Fibroblast of lung (primary cell): Measurements from ENCODE around the gene ARVCF.

ENCODE experiments used
- CTCF ChIP-seq, 2 donors: IDR thresholded peaks in 1 of 2; conservative IDR thresholded peaks in 1 of 2; 1 replicate in 1 of 2; 2 replicates in 1 of 2; pipeline ENCODE4 v1.5.1; 2011 to 2012; ENCODE audit warnings: low read length in 2 of 2, control low read depth in 1 of 2, inconsistent platforms in 1 of 2, low read depth in 1 of 2, mild to moderate bottlenecking in 1 of 2
- EZH2 ChIP-seq: IDR thresholded peaks from 2 replicates; pipeline ENCODE4 v1.5.1; 2012; ENCODE audit warnings: low read length, control low read depth, mild to moderate bottlenecking; ENCODE audit errors: missing control alignments

DNA sequence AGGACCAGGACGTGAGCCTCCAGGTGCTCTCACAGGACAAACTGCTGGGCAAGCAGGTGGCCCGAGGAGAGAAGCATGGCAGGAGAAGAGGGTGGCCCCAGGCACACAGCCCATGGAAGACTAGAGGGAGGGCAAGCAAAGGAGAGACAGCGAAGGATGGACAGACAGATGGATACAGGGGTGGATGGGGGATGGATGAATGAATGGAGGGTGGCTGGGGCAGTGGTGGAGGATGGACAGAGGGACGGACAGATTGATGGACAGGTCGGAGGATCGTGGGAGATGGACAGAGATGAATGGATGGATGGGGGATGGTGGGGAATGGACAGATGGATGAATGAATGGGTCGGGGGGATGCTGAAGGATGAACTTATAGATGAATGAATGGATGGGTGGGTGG is 22.7 kb downstream of the ARVCF start:
- TF ChIP-seq CTCF (conservative IDR thresholded peaks at IDR 0.05 in 1 of 2, IDR thresholded peaks at IDR 0.05 in 1 of 2; ENCODE audit: low read depth in 1 of 2, low read length in 2 of 2) (no peak), EZH2 (no peak)
